GM12801 (cell line): ENCODE measurements around the gene PABPN1.

Source experiments
- CTCF ChIP-seq: IDR thresholded peaks from one replicate; pipeline ENCODE4 v1.5.1; 2011; ENCODE audit warnings: control low read depth; ENCODE audit not compliant: insufficient read length; ENCODE audit errors: extremely low read depth

The PABPN1 gene

GRCh38 chr14:23320584-23321571 is at the start of gene PABPN1:
TSS of gene PABPN1 (plus strand) at chr14:23321457. CDS start at chr14:23321470, 13 bp downstream.
- no peak for TF ChIP-seq CTCF

GRCh38 chr14:23275412-23275811 is 45.8 kb upstream of the PABPN1 start:
- TF ChIP-seq CTCF, result no peak

GRCh38 chr14:23277189-23277588 is 44.1 kb upstream of the PABPN1 start:
- TF ChIP-seq CTCF, result no peak

- TF ChIP-seq CTCF, result no peak
These were observed 40.0 kb upstream of the PABPN1 start for GRCh38 chr14:23281247-23281646.

GRCh38 chr14:23284654-23285529 is 36.4 kb upstream of the PABPN1 start:
- no peak for TF ChIP-seq CTCF

GRCh38 chr14:23285530-23286019 is 35.7 kb upstream of the PABPN1 start:
- no peak for TF ChIP-seq CTCF
